ENCODE results near the gene EFEMP2. TPM values are rescaled to one million over a fixed set of nuclear protein-coding genes. Genes with fewer than 3 reads are reported as not detected.

The EFEMP2 gene
- total and polyA plus RNA-seq, 2 experiments from 2014 or later, result 161 to 216 TPM

GRCh38 chr11:65857500-65857852, 15.1 kb downstream of the EFEMP2 start:
- Histone ChIP-seq H3K27ac (peak overlapping the region; percentile 99), H3K27me3 (no peaks in the 10 kb centered on the region), H3K4me3 (peak overlapping the region; percentile 76), H3K4me1 (ENCODE audit: low read depth) (peaks cover 7% of the 10 kb centered on the region), H3K9me3 (ENCODE audit: low read depth) (no peaks in the 10 kb centered on the region), H3K36me3 (peaks cover 37% of the 10 kb centered on the region)
- no peak for DNase-seq (ENCODE audit: low read depth in 1 of 2, low spot score in 1 of 2)
- TF ChIP-seq CTCF (IDR thresholded peaks at IDR 0.05; ENCODE audit: low read depth, low read length), result no peak

DNA sequence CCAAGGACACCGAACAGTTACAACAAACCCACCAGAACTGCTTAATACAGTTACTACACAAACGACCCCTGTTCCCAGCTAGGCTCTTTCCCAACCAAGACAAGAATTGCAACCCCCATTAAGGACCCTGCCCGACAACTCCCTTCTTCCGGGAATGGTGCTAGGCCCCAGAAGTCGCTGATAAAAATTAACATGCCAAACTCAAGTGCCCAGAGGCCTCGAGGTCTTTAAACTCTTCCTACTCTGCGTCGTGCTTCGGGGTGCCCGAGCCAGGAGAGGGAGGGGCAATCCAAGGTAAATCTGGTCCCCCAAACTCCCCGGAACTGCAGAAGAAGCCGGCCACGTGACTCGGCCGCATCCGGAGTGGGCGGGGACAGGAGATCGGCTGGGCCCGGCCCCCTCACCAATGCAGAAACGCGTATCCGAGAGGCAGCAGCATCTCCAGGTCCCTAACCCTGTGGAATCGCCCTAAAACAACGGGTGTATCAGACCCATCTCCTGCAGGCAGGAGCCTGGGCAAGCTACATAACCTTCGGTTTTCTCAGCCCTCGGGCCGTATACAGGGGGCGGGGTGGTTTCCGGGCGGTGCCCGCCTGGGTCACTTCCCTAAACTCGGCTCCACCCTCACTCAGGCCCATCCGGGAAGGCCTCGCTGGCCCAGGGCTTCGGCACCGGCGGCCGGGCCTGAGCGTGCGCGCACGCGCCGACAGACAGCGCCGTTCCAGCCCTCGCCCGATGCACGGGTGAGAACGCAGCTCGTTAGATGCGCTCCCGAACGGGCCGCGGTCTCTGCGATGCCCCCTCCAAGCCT, 15.7 kb downstream of the EFEMP2 start:
- Histone ChIP-seq H3K4me3 (peak overlapping the region; percentile 76), H3K9me3 (ENCODE audit: low read depth) (no peaks in the 10 kb centered on the region), H3K27ac (peak overlapping the region; percentile 99), H3K36me3 (peaks cover 33% of the 10 kb centered on the region), H3K4me1 (ENCODE audit: low read depth) (peaks cover 7% of the 10 kb centered on the region), H3K27me3 (no peaks in the 10 kb centered on the region)
- DNase-seq (ENCODE audit: low read depth in 1 of 2, low spot score in 1 of 2), result peak; percentile 72 to 78
- TF ChIP-seq CTCF (IDR thresholded peaks at IDR 0.05; ENCODE audit: low read depth, low read length), result no peak

- DNase-seq (ENCODE audit: low read depth in 1 of 2, low spot score in 1 of 2), result no peak
- H3K27me3 ChIP-seq, result no peaks in the 10 kb centered on the region
- H3K27ac ChIP-seq, result no peak overlapping the region
- peaks cover 33% of the 10 kb centered on the region for H3K36me3 ChIP-seq
- no peak for TF ChIP-seq CTCF (IDR thresholded peaks at IDR 0.05; ENCODE audit: low read depth, low read length)
- H3K4me1 ChIP-seq (ENCODE audit: low read depth), result peaks cover 7% of the 10 kb centered on the region
- H3K9me3 ChIP-seq (ENCODE audit: low read depth), result no peaks in the 10 kb centered on the region
- H3K4me3 ChIP-seq, result no peak overlapping the region
These were observed 16.7 kb downstream of the EFEMP2 start for GRCh38 chr11:65855927-65856363.

GRCh38 chr11:65854852-65855837, 17.5 kb downstream of the EFEMP2 start:
- Histone ChIP-seq H3K27ac (no peak overlapping the region), H3K4me3 (no peak overlapping the region), H3K27me3 (no peaks in the 10 kb centered on the region), H3K36me3 (peaks cover 33% of the 10 kb centered on the region), H3K4me1 (ENCODE audit: low read depth) (peaks cover 7% of the 10 kb centered on the region), H3K9me3 (ENCODE audit: low read depth) (no peaks in the 10 kb centered on the region)
- TF ChIP-seq CTCF (IDR thresholded peaks at IDR 0.05; ENCODE audit: low read depth, low read length), result no peak
- DNase-seq (ENCODE audit: low read depth in 1 of 2, low spot score in 1 of 2), result no peak

- Histone ChIP-seq H3K9me3 (ENCODE audit: low read depth) (no peaks in the 10 kb centered on the region), H3K27ac (no peak overlapping the region), H3K4me1 (ENCODE audit: low read depth) (peaks cover 5% of the 10 kb centered on the region), H3K4me3 (no peak overlapping the region), H3K36me3 (peaks cover 33% of the 10 kb centered on the region), H3K27me3 (no peaks in the 10 kb centered on the region)
- TF ChIP-seq CTCF (IDR thresholded peaks at IDR 0.05; ENCODE audit: low read depth, low read length), result no peak
- no peak for DNase-seq (ENCODE audit: low read depth in 1 of 2, low spot score in 1 of 2)
These were observed 18.4 kb downstream of the EFEMP2 start for GRCh38 chr11:65854161-65854592.

Measured in cardiac muscle cell (in vitro differentiated cells and primary cell).